Right lobe of liver (tissue), 6 donors: Measurements from ENCODE around the gene EZH1. TPM values are rescaled to one million over a fixed set of nuclear protein-coding genes. Genes with fewer than 3 reads are reported as not detected.

ENCODE experiments used
- ATAC-seq, 4 donors: fragments of 200-7000 bp; cut with Tn5 transposase; one replicate each; pipeline ENCODE4 v1.9.1; 2020; ENCODE audit warnings: mild to moderate bottlenecking in 4 of 4, moderate library complexity in 4 of 4
- DNase-seq, 3 donors: peaks; one replicate each; pipeline ENCODE4 v3.0.0-alpha.2; 2020
- H3K27ac ChIP-seq, 3 donors: fragments of 200-600 bp; one replicate each; pipeline ENCODE4 v1.8.0; 2022
- H3K27me3 ChIP-seq, 2 donors: fragments of 200-600 bp; one replicate each; pipeline ENCODE4 v1.8.0; 2022
- H3K36me3 ChIP-seq, 4 donors: fragments of 200-600 bp; sonication (generic) in 1 of 4; one replicate each; pipeline versions ENCODE4 v1.5.1 to v1.8.0; 2017 to 2022; ENCODE audit warnings: control low read depth in 1 of 4
- H3K4me1 ChIP-seq, 4 donors: fragments of 200-600 bp; sonication (generic) in 1 of 4; one replicate each; pipeline versions ENCODE4 v1.5.1 to v1.8.0; 2017 to 2022; ENCODE audit warnings: control low read depth in 1 of 4
- H3K4me3 ChIP-seq, 3 donors: fragments of 200-600 bp; one replicate each; pipeline ENCODE4 v1.8.0; 2022
- H3K9me3 ChIP-seq, 4 donors: fragments of 200-600 bp; sonication (generic) in 1 of 4; one replicate each; pipeline versions ENCODE4 v1.5.1 to v1.8.0; 2017 to 2022; ENCODE audit warnings: control low read depth in 1 of 4
- CTCF ChIP-seq, 4 donors: fragments of 200-600 bp in 3 of 4; fragments of 450-650 bp in 1 of 4; IDR thresholded peaks; one replicate each; pipeline versions ENCODE4 v1.5.1 to v1.8.0; 2016 to 2022; ENCODE audit warnings: antibody characterized with exemption in 4 of 4, mild to moderate bottlenecking in 2 of 4
- POLR2A ChIP-seq: fragments of 450-650 bp; IDR thresholded peaks from one replicate; pipeline ENCODE4 v1.6.1; 2017; ENCODE audit warnings: antibody characterized with exemption, mild to moderate bottlenecking
- WGBS: methylation state at CpG from one replicate; pipeline ENCODE4 v1.1.6; 2018; ENCODE audit warnings: low coverage, low lambda C conversion rate; ENCODE audit not compliant: insufficient coverage; ENCODE audit errors: missing lambda C conversion rate; 5-methylcytosine and 5-hydroxymethylcytosine counted together
- intact Hi-C, 2 donors: fragments of 100-400 bp; cut with DNase I; formaldehyde crosslinking; loops; one replicate each; pipeline versions ENCODE4 v1.11.2 to v1.14.1; 2022
- total RNA-seq, 6 experiments: library from RNA; depleted of rRNA in 2 of 6; stranded (reverse); fragments of >200 nt in 2 of 6; fragmentation: NEBNext Ultra II Directional in 3 of 6; extraction: Animal tissue kit (Norgen Biotek cat#: 25700) in 3 of 6; gene quantifications; one replicate each; pipeline versions ENCODE4 v1.1.0 to v1.2.4, GENCODE V29; 2016 to 2023
- donor health status: DM: no; HTN: yes; CAD: no.
- donor health status: DM: no; HTN: no; CAD: no.
- donor health status: DM: no; HTN: no; CAD: no.
- donor health status: DM: no; HTN: yes; CAD: no.
- donor health status: DM: no; HTN: yes; CAD: no.

Gene EZH1
- total RNA-seq, 6 experiments from 2014 or later: 5.5 to 16.5 (median 10.8) TPM

- DNase-seq (no peak), ATAC-seq (peak in 1 of 4 donors; percentile 24)
- H3K4me1 ChIP-seq: peaks cover 0 to 4% (median 0%) of the 10 kb centered on the region in 4 donors
- no peak overlapping the region for H3K27ac ChIP-seq
- intact Hi-C loops: loop anchor here in 1 of 2 donors (10.0 kb wide), 1 partner anchor 51 kb away; no protein-coding TSS in a partner anchor
- H3K9me3 ChIP-seq: no peaks in the 10 kb centered on the region
- WGBS: 49% methylated on average over 4 of the region's 6 CpGs
- no peak overlapping the region for H3K4me3 ChIP-seq
- no peaks in the 10 kb centered on the region for H3K36me3 ChIP-seq
- TF ChIP-seq CTCF (IDR thresholded peaks at IDR 0.05) (no peak), POLR2A (no peak)
- H3K27me3 ChIP-seq: no peaks in the 10 kb centered on the region
Observed at GRCh38 chr17:42766124-42766523, 21.3 kb upstream of the EZH1 start.

GRCh38 chr17:42761638-42762037 lies 16.8 kb upstream of the EZH1 start:
- peak overlapping the region; percentile 32 to 47 (median 38) for H3K4me3 ChIP-seq
- intact Hi-C loops: loop anchor here (5.0 to 10.0 kb wide), 2 partner anchors 39 to 47 kb away; no protein-coding TSS in a partner anchor
- ATAC-seq (no peak), DNase-seq (no peak)
- H3K27me3 ChIP-seq: no peaks in the 10 kb centered on the region
- peaks cover 0 to 15% (median 0%) of the 10 kb centered on the region in 4 donors for H3K4me1 ChIP-seq
- H3K27ac ChIP-seq: peak overlapping the region; percentile 18 to 59 (median 21)
- H3K9me3 ChIP-seq: no peaks in the 10 kb centered on the region
- 67% methylated on average over 1 of the region's 12 CpGs for WGBS
- H3K36me3 ChIP-seq: no peaks in the 10 kb centered on the region
- no peak for TF ChIP-seq POLR2A
- TF ChIP-seq CTCF (IDR thresholded peaks at IDR 0.05): no peak

DNA sequence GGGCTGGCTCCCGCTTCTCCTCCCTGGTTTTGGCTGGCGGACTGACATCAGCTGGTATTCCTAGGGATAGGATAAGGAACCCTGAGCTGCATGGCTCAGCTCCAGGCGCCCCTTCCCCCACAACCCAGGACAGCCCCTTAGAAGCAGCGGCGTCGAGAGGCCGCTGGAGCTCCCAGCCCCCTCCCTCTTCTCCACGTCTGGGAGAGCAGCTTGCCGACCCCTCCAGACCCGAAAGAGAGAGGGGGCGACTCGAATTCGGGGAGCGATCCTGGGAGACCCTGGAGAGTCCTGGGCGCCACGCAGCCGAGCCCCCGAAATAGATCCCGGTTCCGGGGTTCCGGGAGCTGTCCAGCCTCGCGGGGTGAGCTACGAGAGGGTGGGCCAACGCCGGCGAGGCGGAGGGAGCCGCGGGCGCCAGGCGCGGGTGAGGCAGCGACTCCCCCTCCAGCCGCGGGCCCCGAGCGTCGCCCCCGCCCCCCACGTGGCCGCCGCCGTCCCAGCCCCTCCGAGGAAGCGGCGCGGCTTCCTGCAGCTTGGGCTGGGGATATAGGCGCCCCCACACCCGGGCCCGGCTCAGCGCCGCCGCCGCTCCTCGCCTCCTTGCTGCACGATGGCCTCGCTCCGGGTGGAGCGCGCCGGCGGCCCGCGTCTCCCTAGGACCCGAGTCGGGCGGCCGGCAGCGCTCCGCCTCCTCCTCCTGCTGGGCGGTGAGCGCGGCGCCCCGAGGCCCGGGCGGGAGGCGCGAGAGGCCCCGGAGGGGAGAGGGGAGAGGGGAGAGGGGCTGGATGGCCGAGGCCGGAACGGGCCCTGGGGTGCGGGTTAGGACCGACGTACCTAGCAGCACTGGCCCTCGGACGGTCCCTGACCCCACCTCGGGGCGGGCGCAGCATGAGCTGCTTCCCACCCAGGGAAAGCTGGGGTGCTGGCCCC lies 16.1 kb upstream of the EZH1 start, which contains the start of gene RAMP2:
RAMP2 (plus strand) TSS at position 576 of the 930 bp plus-strand sequence; CDS start at position 611, 35 bp downstream.
- peak in 1 of 3 donors; percentile 36 for DNase-seq
- intact Hi-C loops: loop anchor here (5.0 to 10.0 kb wide), 2 partner anchors 39 to 46 kb away; no protein-coding TSS in a partner anchor
- TF ChIP-seq CTCF (IDR thresholded peaks at IDR 0.05) (no peak), POLR2A (no peak)
- 18% methylated on average over 14 of the region's 92 CpGs for WGBS
- Histone ChIP-seq H3K9me3 (no peaks in the 10 kb centered on the region), H3K4me1 (peaks cover 0 to 15% (median 0%) of the 10 kb centered on the region in 4 donors), H3K27me3 (no peaks in the 10 kb centered on the region), H3K4me3 (peak within 1 kb of the TSS; percentile 32 to 47 (median 38)), H3K27ac (peak within 1 kb of the TSS; percentile 18 to 59 (median 21)), H3K36me3 (no peaks in the 10 kb centered on the region)
- peak; percentile 15 to 57 (median 22) for ATAC-seq

GRCh38 chr17:42759982-42760651 lies 15.3 kb upstream of the EZH1 start:
- no peaks in the 10 kb centered on the region for H3K27me3 ChIP-seq
- peak overlapping the region in 1 of 3 donors; percentile 38 for H3K27ac ChIP-seq
- TF ChIP-seq CTCF (IDR thresholded peaks at IDR 0.05): no peak
- no peak for TF ChIP-seq POLR2A
- peak overlapping the region in 2 of 3 donors; percentile 38 to 47 for H3K4me3 ChIP-seq
- DNase-seq (no peak), ATAC-seq (peak in 3 of 4 donors; percentile 24 to 39 (median 27))
- 49% methylated on average over 7 of the region's 11 CpGs for WGBS
- H3K9me3 ChIP-seq: no peaks in the 10 kb centered on the region
- peaks cover 0 to 15% (median 0%) of the 10 kb centered on the region in 4 donors for H3K4me1 ChIP-seq
- no peaks in the 10 kb centered on the region for H3K36me3 ChIP-seq
- intact Hi-C loops: loop anchor here (5.0 to 10.0 kb wide), 2 partner anchors 38 to 45 kb away; no protein-coding TSS in a partner anchor
